Measurements from ENCODE around the gene CIT. TPM values are rescaled to one million over a fixed set of nuclear protein-coding genes. Genes with fewer than 3 reads are reported as not detected.

The CIT gene
- total and polyA plus RNA-seq, 9 of the 15 experiments (the other 6 are each of a cell fraction or from before 2014, with no cell fraction given): 1.1 to 46.7 (median 21.3) TPM

- peak; percentile 96 for TF ChIP-seq CUX1 (CRISPR knock-in tag; IDR thresholded peaks at IDR 0.05)
- TF ChIP-seq ZNF354B (CRISPR knock-in tag; IDR thresholded peaks at IDR 0.05): peak; percentile 84
- TF ChIP-seq ZNF77 (CRISPR knock-in tag; IDR thresholded peaks at IDR 0.05): no peak
- no peak for TF ChIP-seq ZBTB1 (CRISPR knock-in tag; IDR thresholded peaks at IDR 0.05; ENCODE audit: borderline replicate concordance, low read depth)
- TF ChIP-seq ZNF583 (CRISPR knock-in tag; IDR thresholded peaks at IDR 0.05): peak; percentile 84
- 0 out of 2 replicates have a peak, but pooled peaks have one; percentile 26 for TF ChIP-seq ETV5 (CRISPR knock-in tag; IDR thresholded peaks at IDR 0.05; ENCODE audit: low read depth)
- no peak for TF ChIP-seq WHSC1 (IDR thresholded peaks at IDR 0.05; ENCODE audit: low read length)
- no peak for TF ChIP-seq ZBTB49 (CRISPR knock-in tag; IDR thresholded peaks at IDR 0.05; ENCODE audit: borderline replicate concordance)
- TF ChIP-seq ELF1 (tag; IDR thresholded peaks at IDR 0.05): peak; percentile 79
- TF ChIP-seq ZKSCAN3 (CRISPR knock-in tag; IDR thresholded peaks at IDR 0.05): no peak
- peak; percentile 17 for TF ChIP-seq HMGN3 (IDR thresholded peaks at IDR 0.05; ENCODE audit: borderline replicate concordance, extremely low read depth, insufficient read length, low read depth, low read length)
- TF ChIP-seq POLR2B (IDR thresholded peaks at IDR 0.05; ENCODE audit: low read depth, partially characterized antibody): no peak
- TF ChIP-seq SOX6 (IDR thresholded peaks at IDR 0.05): peak; percentile 100
- peak; percentile 26; the same call in 1 of the 2 replicates for TF ChIP-seq MAFK (IDR thresholded peaks at IDR 0.05; ENCODE audit: low read length)
- 0 out of 2 replicates have a peak, but pooled peaks have one; percentile 53 for TF ChIP-seq PTRF (tag; IDR thresholded peaks at IDR 0.05)
- no peak for TF ChIP-seq MIER1 (IDR thresholded peaks at IDR 0.05; ENCODE audit: low read depth)
- TF ChIP-seq ZNF253 (CRISPR knock-in tag; conservative IDR thresholded peaks at IDR 0.05): no peak
- no peak for TF ChIP-seq PTBP1 (IDR thresholded peaks at IDR 0.05; ENCODE audit: low read depth, low read length)
- no peak for TF ChIP-seq HDGF (IDR thresholded peaks at IDR 0.05)
- TF ChIP-seq IRF9 (tag; IDR thresholded peaks at IDR 0.05): peak; percentile 78; the same call in 1 of the 2 replicates
These were observed 211.8 kb downstream of the CIT start (continued) for GRCh38 chr12:119665164-119665929.

Data from K562 (cell line).